Measurements from ENCODE around the gene HMCES. TPM values are rescaled to one million over a fixed set of nuclear protein-coding genes. Genes with fewer than 3 reads are reported as not detected.
"Not testable (repeated sequence)": the region's sequence is repeated elsewhere in the genome, so short reads cannot be mapped to it uniquely, and the experiment has no call there.

HMCES gene
- polyA plus RNA-seq, 3 donors from 2014 or later, result 58.6 to 111 (median 78.1) TPM

DNA sequence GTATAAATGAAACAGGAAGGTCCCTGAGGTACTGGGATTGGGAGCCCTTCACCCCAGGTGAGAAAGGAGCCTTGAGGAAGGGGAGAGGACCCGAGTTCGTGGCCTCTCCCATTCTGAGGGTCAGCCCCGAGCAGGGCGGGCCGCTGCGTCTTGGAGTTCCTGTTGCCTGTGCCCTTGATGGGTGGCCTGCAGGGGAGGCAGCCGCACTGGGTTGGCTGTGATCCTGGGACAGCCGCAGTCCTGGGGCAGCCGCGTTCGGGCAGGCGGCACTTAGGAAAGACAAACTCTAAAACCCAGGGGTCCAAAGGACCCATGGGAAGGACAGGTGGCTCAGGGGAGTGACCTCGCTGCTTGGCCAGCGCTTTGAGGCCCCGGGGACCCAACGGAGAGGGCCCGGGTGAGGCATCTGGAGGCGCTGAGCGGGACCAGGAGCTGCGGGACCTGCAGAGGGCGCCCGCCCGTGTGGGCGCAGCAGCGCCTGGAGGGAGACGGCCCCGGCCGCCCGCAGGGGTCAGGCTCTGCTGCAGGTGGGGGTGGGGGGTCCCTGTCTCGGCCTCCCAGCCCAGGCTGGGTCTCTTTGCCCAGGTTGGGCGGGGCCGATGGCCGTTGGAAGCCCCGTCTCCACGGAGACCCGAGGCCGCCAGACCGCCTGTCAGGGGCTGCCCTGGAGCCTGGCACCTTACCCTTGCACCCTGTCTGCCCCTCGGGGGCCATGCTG lies 65.1 kb downstream of the HMCES start:
- Mint-ChIP-seq H3K36me3 (no peaks in the 10 kb centered on the region), H3K27ac (no peak overlapping the region), H3K9me3 (peaks cover 0 to 2% (median 0%) of the 10 kb centered on the region in 6 donors), H3K4me3 (peak overlapping the region; percentile 17 to 55 (median 24)), H3K4me1 (no peaks in the 10 kb centered on the region), H3K27me3 (ENCODE audit: low read depth in 3 of 3) (peaks cover 0 to 7% (median 2%) of the 10 kb centered on the region in 3 donors)
- peak in 2 of 3 donors; percentile 12 to 21 for DNase-seq

DNA sequence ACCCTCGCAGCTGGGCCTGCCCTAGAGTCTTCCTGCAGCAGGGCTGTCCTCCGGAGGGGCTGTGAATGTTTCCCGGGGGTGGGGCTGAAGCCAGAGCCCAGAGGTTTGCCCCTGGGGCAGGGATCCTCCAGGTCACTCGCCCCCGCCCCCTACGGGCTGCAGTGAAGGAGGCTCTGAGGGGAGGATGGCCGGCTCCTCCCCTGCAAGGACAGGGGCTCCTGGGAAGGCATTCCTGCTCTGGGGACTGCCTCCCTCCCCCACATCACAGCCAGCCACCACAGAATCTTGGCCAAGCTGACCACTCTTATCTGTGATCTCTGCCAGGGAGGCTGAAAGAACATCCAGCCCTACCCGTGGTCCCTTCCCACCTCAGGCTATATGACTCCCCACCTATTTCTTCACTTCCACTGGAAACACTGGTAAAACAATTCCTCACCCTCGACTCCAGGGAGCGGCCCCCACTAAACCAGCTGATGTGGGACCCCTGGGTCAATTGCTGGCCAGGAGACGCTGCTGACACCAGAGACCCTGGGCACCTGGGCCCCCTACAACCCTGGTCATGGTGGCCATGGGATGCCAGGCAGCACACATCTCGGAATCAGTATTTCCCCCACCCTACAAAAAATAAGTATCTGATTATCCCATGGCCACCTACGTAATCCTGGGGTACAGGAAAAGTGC lies 66.0 kb downstream of the HMCES start:
- no peak overlapping the region for H3K27ac Mint-ChIP-seq
- DNase-seq, result no peak
- no peaks in the 10 kb centered on the region for H3K36me3 Mint-ChIP-seq
- peaks cover 0 to 7% (median 2%) of the 10 kb centered on the region in 3 donors for H3K27me3 Mint-ChIP-seq (ENCODE audit: low read depth in 3 of 3)
- no peak overlapping the region for H3K4me3 Mint-ChIP-seq
- peaks cover 0 to 2% (median 0%) of the 10 kb centered on the region in 6 donors for H3K9me3 Mint-ChIP-seq
- no peaks in the 10 kb centered on the region for H3K4me1 Mint-ChIP-seq

DNA sequence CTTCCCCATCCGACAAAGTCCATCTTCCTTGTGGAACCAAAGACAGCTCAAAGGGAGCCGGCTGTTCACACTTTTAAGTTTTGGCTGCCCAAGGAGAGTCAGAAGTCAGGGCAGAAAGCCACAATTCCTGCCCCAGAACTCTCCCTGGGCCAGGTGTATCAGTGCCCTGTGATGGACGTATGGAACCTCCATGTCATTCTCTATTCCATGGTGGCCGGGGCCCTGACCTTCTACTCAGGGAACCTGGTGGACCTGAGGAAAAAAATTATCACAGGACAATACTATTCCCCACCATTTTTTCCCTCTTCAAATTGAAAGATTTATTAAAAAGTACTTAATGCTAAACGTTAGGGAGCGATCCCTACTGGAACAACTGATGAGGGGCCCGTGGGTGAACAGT lies 66.6 kb downstream of the HMCES start:
- DNase-seq, result no peak
- Mint-ChIP-seq H3K4me1 (no peaks in the 10 kb centered on the region), H3K9me3 (peaks cover 0 to 2% (median 0%) of the 10 kb centered on the region in 6 donors), H3K4me3 (no peak overlapping the region), H3K27ac (no peak overlapping the region), H3K36me3 (no peaks in the 10 kb centered on the region), H3K27me3 (ENCODE audit: low read depth in 3 of 3) (peaks cover 0 to 7% (median 2%) of the 10 kb centered on the region in 3 donors)

DNA sequence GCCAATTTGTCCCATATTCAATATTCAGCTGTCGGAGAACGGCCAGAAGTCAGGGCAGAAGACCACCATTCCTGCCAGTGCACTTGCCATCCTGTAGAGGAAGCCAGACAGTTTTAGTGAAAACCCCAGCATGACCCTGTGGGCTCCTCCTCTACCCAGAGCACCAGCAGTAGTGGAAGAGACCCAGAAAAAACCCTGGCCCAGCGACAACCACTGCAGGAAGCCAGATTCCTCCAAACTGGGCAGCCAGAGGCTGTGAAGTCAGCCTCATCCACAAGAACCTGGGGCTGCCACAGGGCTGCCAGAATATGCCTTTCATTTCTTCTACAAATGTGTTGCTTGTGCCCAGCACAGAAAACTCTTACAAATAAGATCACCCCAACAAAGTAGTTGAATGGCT lies 67.3 kb downstream of the HMCES start:
- Mint-ChIP-seq H3K9me3 (peaks cover 0 to 2% (median 0%) of the 10 kb centered on the region in 6 donors), H3K4me3 (no peak overlapping the region), H3K36me3 (no peaks in the 10 kb centered on the region), H3K27me3 (ENCODE audit: low read depth in 3 of 3) (peaks cover 0 to 7% (median 2%) of the 10 kb centered on the region in 3 donors), H3K4me1 (no peaks in the 10 kb centered on the region), H3K27ac (no peak overlapping the region)
- no peak for DNase-seq

DNA sequence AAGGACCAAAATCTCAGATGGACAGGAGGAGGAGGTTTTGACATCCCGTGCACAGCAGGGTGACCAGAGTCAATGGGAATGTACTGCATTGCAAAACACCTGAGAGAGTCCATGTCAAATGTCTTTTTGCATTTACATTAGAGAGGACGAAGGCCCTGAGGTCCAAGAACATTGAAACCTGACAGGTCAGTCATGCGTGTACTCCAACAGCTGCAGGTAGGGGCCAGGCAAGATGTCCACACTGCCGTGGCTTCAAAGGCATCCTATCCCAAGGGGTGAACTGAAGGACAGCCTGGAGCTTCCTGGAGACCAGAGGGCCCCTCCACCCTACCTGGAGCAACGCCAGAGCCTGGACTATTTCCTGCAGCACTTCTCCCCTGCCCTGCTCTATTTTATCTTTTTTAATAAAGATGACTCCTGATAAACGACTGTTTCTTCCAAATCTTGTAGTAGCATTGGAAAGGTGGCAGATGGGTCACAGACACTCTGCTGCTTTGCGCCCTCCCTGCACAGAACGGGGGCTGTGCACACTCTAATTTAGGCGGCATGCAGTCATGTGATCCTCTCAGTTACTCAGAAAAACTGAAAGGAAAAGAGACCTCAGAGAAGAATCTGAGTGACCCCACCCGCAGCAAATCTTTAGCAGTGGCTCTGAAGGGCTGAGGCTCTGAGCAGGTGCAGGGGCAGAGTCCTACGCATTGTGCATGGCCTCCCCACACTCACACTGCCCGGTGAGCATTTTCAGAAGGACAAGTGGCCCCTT lies 68.2 kb downstream of the HMCES start:
- H3K4me3 Mint-ChIP-seq, result no peak overlapping the region

DNA sequence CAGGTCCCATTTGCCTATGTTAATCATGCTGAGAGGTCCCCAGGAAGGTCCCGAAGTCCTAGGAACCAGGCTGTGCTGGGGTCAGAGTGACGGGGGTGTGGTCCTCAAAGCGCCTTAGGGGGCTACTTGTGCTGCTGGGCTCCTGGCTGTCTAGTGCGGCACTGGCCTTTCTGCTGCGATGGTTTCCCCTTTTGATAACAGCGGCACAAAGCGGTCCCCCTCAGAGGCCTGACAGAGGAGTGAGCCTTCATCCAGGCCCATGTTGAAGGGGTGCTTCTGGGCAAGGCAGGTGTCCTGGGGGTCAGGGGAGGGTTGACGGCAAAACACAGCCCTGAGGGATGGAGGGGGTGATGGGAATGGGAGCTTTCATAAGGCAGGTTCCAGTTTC lies 68.8 kb downstream of the HMCES start:
- Mint-ChIP-seq H3K36me3 (no peaks in the 10 kb centered on the region), H3K27ac (no peak overlapping the region), H3K4me1 (no peaks in the 10 kb centered on the region), H3K9me3 (peaks cover 0 to 2% (median 0%) of the 10 kb centered on the region in 6 donors), H3K4me3 (no peak overlapping the region), H3K27me3 (ENCODE audit: low read depth in 3 of 3) (peaks cover 0 to 5% (median 2%) of the 10 kb centered on the region in 3 donors)
- no peak for DNase-seq

More for the DNA sequence above, 68.2 kb downstream of the HMCES start:
- Mint-ChIP-seq H3K36me3 (no peaks in the 10 kb centered on the region), H3K4me1 (no peaks in the 10 kb centered on the region), H3K27me3 (ENCODE audit: low read depth in 3 of 3) (peaks cover 0 to 6% (median 2%) of the 10 kb centered on the region in 3 donors), H3K27ac (peak overlapping the region in 1 of 6 donors; percentile 30), H3K9me3 (peaks cover 0 to 2% (median 0%) of the 10 kb centered on the region in 6 donors)
- DNase-seq, result no peak

DNA sequence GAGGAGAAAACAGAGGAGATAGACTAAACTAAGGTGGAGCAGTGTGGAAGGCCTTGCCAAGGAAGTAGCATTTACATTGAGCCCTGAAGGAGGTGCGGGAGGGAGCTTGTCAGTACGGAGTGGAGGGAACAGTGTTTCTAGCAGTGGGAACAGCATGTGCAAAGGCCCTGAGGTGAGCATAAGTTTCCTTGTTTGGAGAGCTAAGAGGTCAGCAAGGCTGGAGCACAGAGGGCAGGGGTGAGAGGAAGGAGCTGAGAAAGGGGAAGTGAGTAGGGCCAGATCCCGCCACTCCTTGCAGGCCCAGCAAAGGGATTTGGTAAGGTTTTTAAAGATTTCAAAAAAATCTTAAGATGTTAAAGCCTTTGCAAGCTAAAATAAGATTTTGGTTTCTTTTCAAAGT lies 70.1 kb downstream of the HMCES start:
- H3K4me3 Mint-ChIP-seq, result no peak overlapping the region
- H3K27me3 Mint-ChIP-seq (ENCODE audit: low read depth in 3 of 3), result peaks cover 0 to 4% (median 2%) of the 10 kb centered on the region in 3 donors
- no peak for DNase-seq
- no peaks in the 10 kb centered on the region for H3K36me3 Mint-ChIP-seq
- H3K27ac Mint-ChIP-seq, result no peak overlapping the region
- no peaks in the 10 kb centered on the region for H3K9me3 Mint-ChIP-seq
- H3K4me1 Mint-ChIP-seq, result no peaks in the 10 kb centered on the region

DNA sequence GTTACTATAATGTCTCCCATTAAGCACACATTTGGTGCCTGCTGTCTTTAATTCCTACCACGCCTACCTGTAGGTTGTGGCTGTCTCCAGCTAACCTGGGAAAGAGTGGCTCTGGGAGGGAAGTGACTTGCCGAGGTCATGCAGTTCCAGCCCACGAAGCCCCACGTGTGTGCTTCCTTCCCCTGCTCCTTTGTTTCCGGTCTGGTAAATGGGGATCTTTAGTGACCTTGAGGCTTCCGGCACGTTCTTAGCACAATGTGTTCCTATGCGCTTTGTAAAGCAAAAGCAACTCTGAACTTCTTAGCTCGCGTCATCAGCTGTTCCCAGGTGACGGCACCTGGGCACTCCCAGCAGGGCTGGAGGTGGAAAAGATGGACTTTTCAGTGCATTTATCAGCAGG lies 70.5 kb downstream of the HMCES start:
- H3K36me3 Mint-ChIP-seq; H3K4me3 Mint-ChIP-seq; H3K27ac Mint-ChIP-seq; H3K9me3 Mint-ChIP-seq; DNase-seq; H3K27me3 Mint-ChIP-seq (ENCODE audit: low read depth in 3 of 3); H3K4me1 Mint-ChIP-seq: not testable (repeated sequence)

DNA sequence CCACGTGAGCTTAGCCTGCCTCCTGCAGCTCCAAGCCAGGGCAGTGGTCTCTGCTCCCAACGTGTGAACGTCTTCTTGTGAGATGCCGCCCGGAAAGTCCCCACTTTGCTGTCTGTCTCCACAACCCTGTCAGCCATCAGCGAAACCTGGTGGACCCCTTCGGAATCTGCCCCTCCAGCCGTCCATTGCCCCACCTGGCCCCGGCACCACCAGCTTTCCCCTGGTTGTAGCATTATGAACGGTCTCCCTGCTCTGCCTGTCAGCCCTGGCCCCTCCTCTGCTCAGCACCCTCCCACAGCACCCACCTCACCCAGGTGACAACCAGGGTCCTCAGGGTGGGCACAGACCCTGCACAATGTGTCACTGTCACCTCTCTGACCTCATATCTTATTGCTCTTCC lies 71.1 kb downstream of the HMCES start:
- Mint-ChIP-seq H3K4me3 (no peak overlapping the region), H3K9me3 (no peaks in the 10 kb centered on the region), H3K4me1 (no peaks in the 10 kb centered on the region), H3K27ac (no peak overlapping the region), H3K36me3 (no peaks in the 10 kb centered on the region), H3K27me3 (ENCODE audit: low read depth in 3 of 3) (peaks cover 0 to 4% (median 2%) of the 10 kb centered on the region in 3 donors)
- DNase-seq, result no peak

DNA sequence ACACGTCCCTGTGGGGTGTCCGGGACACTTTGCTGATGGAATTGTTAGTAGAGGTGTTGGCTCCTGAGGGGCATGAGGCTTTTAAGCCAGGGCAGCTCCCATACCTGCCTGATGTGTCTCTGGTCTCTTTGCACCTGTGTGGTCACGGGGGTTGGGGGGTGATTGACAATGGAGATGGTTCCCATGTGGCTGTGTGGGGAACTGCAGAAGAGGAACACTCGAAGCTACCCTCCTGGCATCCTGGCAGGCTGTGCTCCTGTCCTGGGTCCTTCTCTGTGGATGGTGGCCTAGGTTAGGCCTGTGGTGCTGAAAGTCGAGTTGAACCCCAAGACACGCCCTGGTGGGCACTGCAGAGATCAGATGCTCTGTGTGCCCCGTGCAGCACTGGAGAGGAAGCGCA lies 73.4 kb downstream of the HMCES start:
- Mint-ChIP-seq H3K4me3 (no peak overlapping the region), H3K4me1 (no peaks in the 10 kb centered on the region), H3K27me3 (ENCODE audit: low read depth in 3 of 3) (no peaks in the 10 kb centered on the region), H3K27ac (no peak overlapping the region), H3K9me3 (no peaks in the 10 kb centered on the region), H3K36me3 (no peaks in the 10 kb centered on the region)
- DNase-seq, result no peak

DNA sequence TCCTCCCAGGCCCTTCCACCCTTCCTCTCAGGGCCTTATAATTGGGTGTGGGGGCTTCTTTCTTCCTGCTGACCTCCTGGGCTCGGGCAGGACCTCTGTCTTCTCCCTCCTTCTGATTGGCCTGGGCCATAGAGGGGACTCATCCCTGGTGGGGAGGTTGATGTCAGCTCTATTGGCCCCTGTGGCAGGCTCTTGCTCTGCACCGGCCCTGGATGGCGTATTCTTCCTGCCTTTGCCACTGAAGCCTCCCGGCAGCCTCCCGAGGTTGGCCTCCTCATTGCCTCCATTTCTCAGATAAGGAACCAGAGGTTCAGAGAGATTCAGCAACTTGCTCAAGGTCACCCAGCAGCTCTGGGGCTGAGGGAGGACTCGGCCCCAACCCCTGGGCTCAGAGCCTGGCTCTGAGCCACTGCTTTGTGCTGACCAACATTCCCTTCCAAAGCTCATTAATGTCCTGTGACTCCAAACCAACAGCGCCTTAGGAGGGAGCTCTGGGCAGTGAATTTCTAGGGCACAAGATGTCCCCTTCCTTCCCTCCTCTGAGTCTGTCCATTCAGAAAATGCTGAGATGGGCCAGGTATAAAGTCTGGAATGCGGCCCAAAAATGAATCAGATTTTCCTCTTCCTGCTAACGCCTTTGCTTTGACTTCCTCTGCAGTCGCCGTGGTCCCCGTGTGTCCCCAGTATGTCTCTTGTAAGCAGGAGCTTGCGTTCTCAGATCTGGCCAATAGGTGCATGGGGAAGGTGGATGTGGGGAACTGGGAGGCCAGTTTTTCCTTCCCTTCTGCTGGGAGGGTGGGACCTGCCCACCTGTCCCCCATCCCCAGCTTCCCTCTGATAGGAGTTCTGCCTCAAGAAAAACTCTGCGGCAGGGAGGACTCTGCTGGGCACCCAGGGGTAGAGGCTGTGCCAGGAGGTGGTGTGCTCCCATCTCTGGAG lies 74.2 kb downstream of the HMCES start:
- peaks cover 0 to 1% (median 0%) of the 10 kb centered on the region in 3 donors for H3K27me3 Mint-ChIP-seq (ENCODE audit: low read depth in 3 of 3)
- peak overlapping the region in 1 of 6 donors; percentile 35 for H3K27ac Mint-ChIP-seq
- no peaks in the 10 kb centered on the region for H3K36me3 Mint-ChIP-seq
- no peak for DNase-seq
- no peaks in the 10 kb centered on the region for H3K4me1 Mint-ChIP-seq
- H3K9me3 Mint-ChIP-seq, result no peaks in the 10 kb centered on the region
- H3K4me3 Mint-ChIP-seq, result no peak overlapping the region

DNA sequence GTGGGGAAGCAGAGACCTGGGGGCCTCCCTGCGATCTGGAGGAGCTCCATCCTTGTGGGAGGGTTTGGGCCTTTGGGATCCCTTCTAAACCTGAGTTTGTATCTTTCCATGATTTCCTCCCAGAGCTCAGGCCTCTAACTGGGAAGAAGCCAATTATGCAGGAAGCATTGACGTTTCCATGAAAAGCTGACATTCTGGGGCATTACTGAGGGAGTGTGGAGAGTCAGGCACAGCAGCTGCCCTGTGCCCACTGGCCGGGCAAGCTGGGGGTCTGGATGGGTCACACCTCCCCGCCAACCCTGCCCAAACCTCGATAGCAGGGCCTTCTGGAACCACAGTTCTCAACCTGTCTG lies 74.9 kb downstream of the HMCES start:
- H3K4me3 Mint-ChIP-seq, result no peak overlapping the region
- no peaks in the 10 kb centered on the region for H3K4me1 Mint-ChIP-seq
- DNase-seq, result no peak
- H3K36me3 Mint-ChIP-seq, result no peaks in the 10 kb centered on the region
- H3K9me3 Mint-ChIP-seq, result no peaks in the 10 kb centered on the region
- no peak overlapping the region for H3K27ac Mint-ChIP-seq
- peaks cover 0 to 1% (median 0%) of the 10 kb centered on the region in 3 donors for H3K27me3 Mint-ChIP-seq (ENCODE audit: low read depth in 3 of 3)
